ENCODE data around the gene FAM149B1. TPM values are rescaled to one million over a fixed set of nuclear protein-coding genes. Genes with fewer than 3 reads are reported as not detected.
A peak's percentile ranks its signal among the peaks of the same experiment; 100 is the strongest.
"Not testable (repeated sequence)": the region's sequence is repeated elsewhere in the genome, so short reads cannot be mapped to it uniquely, and the experiment has no call there.

The FAM149B1 gene
- total RNA-seq: 10 to 100 TPM; 13.8 to 15.0 TPM

- DNase-seq: peak; percentile 95
- peak within 1 kb of the TSS; percentile 99 for H3K27ac Mint-ChIP-seq
- POLR2A ChIA-PET: interaction anchor here (0.6 to 1.4 kb wide), 9 partner anchors 9 to 1351 kb away, joined by 3 to 8 read pairs (median 3); partner anchors contain the start of genes DNAJC9 and P4HA1
These were observed at the start of gene FAM149B1, which contains the start of gene ECD for GRCh38 chr10:73167783-73168464. FAM149B1 (plus strand) TSS chr10:73168119; CDS start chr10:73168340, 221 bp downstream. ECD (minus strand) TSS chr10:73168008; CDS start chr10:73163937, 4,071 bp downstream.

GRCh38 chr10:73119457-73119856, 48.5 kb upstream of the FAM149B1 start:
- ChIA-PET CTCF (no interaction called here), POLR2A (no interaction called here)
- no peaks in the 10 kb centered on the region for H3K4me1 Mint-ChIP-seq (ENCODE audit: low read depth)
- DNase-seq (no peak), ATAC-seq (no peak)
- no peaks in the 10 kb centered on the region for H3K27me3 Mint-ChIP-seq (ENCODE audit: low read depth)
- H3K27ac Mint-ChIP-seq: no peak overlapping the region
- H3K9me3 Mint-ChIP-seq (ENCODE audit: insufficient read depth): no peaks in the 10 kb centered on the region
- H3K36me3 Mint-ChIP-seq (ENCODE audit: low read depth): peaks cover 6% of the 10 kb centered on the region
- H3K4me3 Mint-ChIP-seq: no peak overlapping the region

More at GRCh38 chr10:73167783-73168464, at the start of gene FAM149B1, which contains the start of gene ECD:
- no peaks in the 10 kb centered on the region for H3K9me3 Mint-ChIP-seq (ENCODE audit: insufficient read depth)
- H3K36me3 Mint-ChIP-seq (ENCODE audit: low read depth): peaks cover 22% of the 10 kb centered on the region
- peak within 1 kb of the TSS; percentile 98 for H3K4me3 Mint-ChIP-seq
- peak; percentile 97 for ATAC-seq
- H3K27me3 Mint-ChIP-seq (ENCODE audit: low read depth): no peaks in the 10 kb centered on the region
- CTCF ChIA-PET: interaction anchor here (0.9 to 4.4 kb wide), 4 partner anchors 9 to 245 kb away, joined by 3 to 27 read pairs (median 14); partner anchors contain the start of genes DNAJC9 and P4HA1
- H3K4me1 Mint-ChIP-seq (ENCODE audit: low read depth): peaks cover 34% of the 10 kb centered on the region

GRCh38 chr10:73119952-73120351, 48.0 kb upstream of the FAM149B1 start:
- Mint-ChIP-seq H3K27ac (no peak overlapping the region), H3K27me3 (ENCODE audit: low read depth) (no peaks in the 10 kb centered on the region), H3K36me3 (ENCODE audit: low read depth) (peaks cover 6% of the 10 kb centered on the region), H3K4me3 (no peak overlapping the region), H3K9me3 (ENCODE audit: insufficient read depth) (no peaks in the 10 kb centered on the region), H3K4me1 (ENCODE audit: low read depth) (no peaks in the 10 kb centered on the region)
- no peak for DNase-seq
- CTCF ChIA-PET: no interaction called here
- no peak for ATAC-seq
- POLR2A ChIA-PET: no interaction called here

- H3K27me3 Mint-ChIP-seq (ENCODE audit: low read depth): no peaks in the 10 kb centered on the region
These were observed 41.6 kb upstream of the FAM149B1 start for GRCh38 chr10:73126343-73126742.

GRCh38 chr10:73131301-73131700, 36.6 kb upstream of the FAM149B1 start:
- no peaks in the 10 kb centered on the region for H3K4me1 Mint-ChIP-seq (ENCODE audit: low read depth)
- ChIA-PET CTCF (no interaction called here), POLR2A (no interaction called here)
- H3K9me3 Mint-ChIP-seq (ENCODE audit: insufficient read depth): no peaks in the 10 kb centered on the region
- no peak overlapping the region for H3K4me3 Mint-ChIP-seq
- no peaks in the 10 kb centered on the region for H3K27me3 Mint-ChIP-seq (ENCODE audit: low read depth)
- no peak overlapping the region for H3K27ac Mint-ChIP-seq
- peaks cover 48% of the 10 kb centered on the region for H3K36me3 Mint-ChIP-seq (ENCODE audit: low read depth)
- ATAC-seq (no peak), DNase-seq (no peak)

More at GRCh38 chr10:73126343-73126742, 41.6 kb upstream of the FAM149B1 start:
- peaks cover 24% of the 10 kb centered on the region for H3K36me3 Mint-ChIP-seq (ENCODE audit: low read depth)
- no peak overlapping the region for H3K27ac Mint-ChIP-seq
- no peaks in the 10 kb centered on the region for H3K4me1 Mint-ChIP-seq (ENCODE audit: low read depth)
- ChIA-PET CTCF (no interaction called here), POLR2A (no interaction called here)
- DNase-seq: no peak
- ATAC-seq: no peak
- H3K4me3 Mint-ChIP-seq: no peak overlapping the region
- no peaks in the 10 kb centered on the region for H3K9me3 Mint-ChIP-seq (ENCODE audit: insufficient read depth)

GRCh38 chr10:73131913-73132686, 35.8 kb upstream of the FAM149B1 start:
- Mint-ChIP-seq H3K27me3 (ENCODE audit: low read depth) (no peaks in the 10 kb centered on the region), H3K27ac (no peak overlapping the region), H3K4me1 (ENCODE audit: low read depth) (no peaks in the 10 kb centered on the region), H3K36me3 (ENCODE audit: low read depth) (peaks cover 49% of the 10 kb centered on the region), H3K9me3 (ENCODE audit: insufficient read depth) (no peaks in the 10 kb centered on the region), H3K4me3 (no peak overlapping the region)
- no peak for DNase-seq
- ChIA-PET POLR2A (interaction anchor here (1.5 kb wide), 1 partner anchor 37 kb away, joined by 3 read pairs; no protein-coding TSS in a partner anchor), CTCF (interaction anchor here (1.0 kb wide), 1 partner anchor 27 kb away, joined by 4 read pairs; no protein-coding TSS in a partner anchor)
- no peak for ATAC-seq

GRCh38 chr10:73134727-73135126, 33.2 kb upstream of the FAM149B1 start:
- Mint-ChIP-seq H3K4me3 (no peak overlapping the region), H3K36me3 (ENCODE audit: low read depth) (peaks cover 51% of the 10 kb centered on the region), H3K27ac (no peak overlapping the region), H3K27me3 (ENCODE audit: low read depth) (no peaks in the 10 kb centered on the region), H3K4me1 (ENCODE audit: low read depth) (no peaks in the 10 kb centered on the region), H3K9me3 (ENCODE audit: insufficient read depth) (no peaks in the 10 kb centered on the region)
- ChIA-PET POLR2A (interaction anchor here (0.9 kb wide), 1 partner anchor 39 kb away, joined by 7 read pairs; no protein-coding TSS in a partner anchor), CTCF (interaction anchor here (1.2 to 3.0 kb wide), 2 partner anchors 24 to 38 kb away, joined by 6 to 17 read pairs; partner anchors contain the start of gene P4HA1)
- ATAC-seq (no peak), DNase-seq (no peak)

- no peaks in the 10 kb centered on the region for H3K4me1 Mint-ChIP-seq (ENCODE audit: low read depth)
- H3K36me3 Mint-ChIP-seq (ENCODE audit: low read depth): peaks cover 48% of the 10 kb centered on the region
- no peak overlapping the region for H3K27ac Mint-ChIP-seq
- ChIA-PET CTCF (interaction anchor here (0.7 to 3.0 kb wide), 3 partner anchors 8 to 41 kb away, joined by 3 to 17 read pairs (median 3); no protein-coding TSS in a partner anchor), POLR2A (no interaction called here)
- H3K4me3 Mint-ChIP-seq: no peak overlapping the region
- H3K27me3 Mint-ChIP-seq (ENCODE audit: low read depth): no peaks in the 10 kb centered on the region
- DNase-seq (no peak), ATAC-seq (no peak)
- H3K9me3 Mint-ChIP-seq (ENCODE audit: insufficient read depth): no peaks in the 10 kb centered on the region
These were observed 31.3 kb upstream of the FAM149B1 start for GRCh38 chr10:73136627-73137026.

- no peak for ATAC-seq
- H3K9me3 Mint-ChIP-seq (ENCODE audit: insufficient read depth): no peaks in the 10 kb centered on the region
- DNase-seq: no peak
- H3K36me3 Mint-ChIP-seq (ENCODE audit: low read depth): peaks cover 41% of the 10 kb centered on the region
- no peaks in the 10 kb centered on the region for H3K27me3 Mint-ChIP-seq (ENCODE audit: low read depth)
- CTCF ChIA-PET: interaction anchor here (1.2 to 2.5 kb wide), 2 partner anchors 19 to 43 kb away, joined by 7 to 12 read pairs; partner anchors contain the start of gene P4HA1
- H3K27ac Mint-ChIP-seq: no peak overlapping the region
- POLR2A ChIA-PET: no interaction called here
- no peak overlapping the region for H3K4me3 Mint-ChIP-seq
- H3K4me1 Mint-ChIP-seq (ENCODE audit: low read depth): no peaks in the 10 kb centered on the region
These were observed 28.7 kb upstream of the FAM149B1 start for GRCh38 chr10:73139251-73139650.

GRCh38 chr10:73141603-73142002, 26.3 kb upstream of the FAM149B1 start:
- Mint-ChIP-seq H3K4me1 (ENCODE audit: low read depth) (no peaks in the 10 kb centered on the region), H3K36me3 (ENCODE audit: low read depth) (peaks cover 31% of the 10 kb centered on the region), H3K4me3 (no peak overlapping the region), H3K27ac (no peak overlapping the region), H3K9me3 (ENCODE audit: insufficient read depth) (no peaks in the 10 kb centered on the region), H3K27me3 (ENCODE audit: low read depth) (no peaks in the 10 kb centered on the region)
- DNase-seq (no peak), ATAC-seq (no peak)
- CTCF ChIA-PET: no interaction called here
- POLR2A ChIA-PET: no interaction called here

GRCh38 chr10:73150633-73151413, 17.1 kb upstream of the FAM149B1 start:
- CTCF ChIA-PET; H3K4me3 Mint-ChIP-seq; ATAC-seq; H3K27ac Mint-ChIP-seq; POLR2A ChIA-PET; H3K4me1 Mint-ChIP-seq (ENCODE audit: low read depth); H3K9me3 Mint-ChIP-seq (ENCODE audit: insufficient read depth); H3K27me3 Mint-ChIP-seq (ENCODE audit: low read depth); DNase-seq: not testable (repeated sequence)
- peaks cover 50% of the 10 kb centered on the region for H3K36me3 Mint-ChIP-seq (ENCODE audit: low read depth)
